Natural killer cell (primary cell): Measurements from ENCODE around the gene RNF111. TPM values are rescaled to one million over a fixed set of nuclear protein-coding genes. Genes with fewer than 3 reads are reported as not detected.

ENCODE experiments used
- ATAC-seq, 3 donors: fragments of 150-1000 bp in 2 of 3; fragments of 200-7000 bp in 1 of 3; cut with Tn5 transposase; 1 replicate in 1 of 3; 2 replicates in 2 of 3; pipeline ENCODE4 v1.10.0; 2021; ENCODE audit warnings: mild to moderate bottlenecking in 2 of 3, moderate library complexity in 2 of 3
- DNase-seq, 2 donors: peaks; one replicate each; pipeline versions ENCODE4 v3.0.0 to v3.0.0-alpha.2; 2013 to 2021; ENCODE audit warnings: mixed read lengths in 1 of 2
- H3K27ac ChIP-seq: one replicate; pipeline ENCODE4 v1.5.1; 2013; ENCODE audit warnings: mild to moderate bottlenecking, low read length
- H3K27me3 ChIP-seq: one replicate; pipeline ENCODE4 v1.6.1; 2013; ENCODE audit warnings: low read length; ENCODE audit not compliant: control insufficient read depth, insufficient read depth
- H3K36me3 ChIP-seq: one replicate; pipeline ENCODE4 v1.6.1; 2013; ENCODE audit warnings: low read length; ENCODE audit not compliant: control insufficient read depth, insufficient read depth
- H3K4me1 ChIP-seq: one replicate; pipeline ENCODE4 v1.6.1; 2013; ENCODE audit warnings: low read length; ENCODE audit not compliant: control insufficient read depth, insufficient read depth
- H3K4me3 ChIP-seq: one replicate; pipeline ENCODE4 v1.5.1; 2013; ENCODE audit warnings: low read length
- H3K9me3 ChIP-seq: one replicate; pipeline ENCODE4 v1.6.1; 2013; ENCODE audit warnings: low read length; ENCODE audit not compliant: control insufficient read depth, insufficient read depth
- H3K27ac Mint-ChIP-seq, 2 donors: one replicate each; pipeline ENCODE4 v1.8.0; 2022; ENCODE audit warnings: mild to moderate bottlenecking in 2 of 2, mixed read lengths in 2 of 2, moderate library complexity in 1 of 2
- H3K27me3 Mint-ChIP-seq, 2 donors: one replicate each; pipeline ENCODE4 v1.8.0; 2022; ENCODE audit warnings: low read depth in 2 of 2, mixed read lengths in 2 of 2
- H3K36me3 Mint-ChIP-seq: one replicate; pipeline ENCODE4 v1.8.0; 2022; ENCODE audit warnings: mixed read lengths
- H3K4me1 Mint-ChIP-seq, 2 donors: one replicate each; pipeline ENCODE4 v1.8.0; 2022; ENCODE audit warnings: mixed read lengths in 2 of 2
- H3K4me3 Mint-ChIP-seq: one replicate; pipeline ENCODE4 v1.8.0; 2022; ENCODE audit warnings: mild to moderate bottlenecking, moderate library complexity, mixed read lengths
- H3K9me3 Mint-ChIP-seq, 2 donors: one replicate each; pipeline ENCODE4 v1.8.0; 2022; ENCODE audit warnings: mixed read lengths in 2 of 2
- CTCF ChIP-seq: fragments of 200-600 bp; IDR thresholded peaks from one replicate; pipeline ENCODE4 v1.8.0; 2022; ENCODE audit warnings: antibody characterized with exemption
- WGBS: methylation state at CpG from one replicate; pipeline ENCODE4 v1.1.7; 2013; ENCODE audit warnings: missing lambda C conversion rate; ENCODE audit not compliant: insufficient coverage; 5-methylcytosine and 5-hydroxymethylcytosine counted together
- intact Hi-C: fragments of 100-400 bp; cut with micrococcal nuclease; formaldehyde crosslinking; loops from one replicate; pipeline ENCODE4 v1.14.2; 2022
- total RNA-seq, 4 donors: library from RNA; stranded (reverse); fragments of 120-200 nt in 1 of 4; gene quantifications; one replicate each; pipeline versions ENCODE4 v1.2.3 to v1.2.4, GENCODE V29; 2013 to 2022

Gene RNF111
- total RNA-seq, 3 donors from 2014 or later (not counting 1 experiment from before 2014, with no cell fraction given), result 39.4 to 53.1 (median 46.0) TPM

GRCh38 chr15:59131456-59131855, 144.0 kb downstream of the RNF111 start:
- no peak for TF ChIP-seq CTCF
- Mint-ChIP-seq H3K4me3 (no peak overlapping the region), H3K9me3 (no peaks in the 10 kb centered on the region), H3K4me1 (no peaks in the 10 kb centered on the region), H3K36me3 (no peaks in the 10 kb centered on the region), H3K27ac (no peak overlapping the region), H3K27me3 (no peaks in the 10 kb centered on the region)
- no peak for DNase-seq
- no peaks in the 10 kb centered on the region for H3K27me3 ChIP-seq
- H3K36me3 ChIP-seq, result no peaks in the 10 kb centered on the region
- ATAC-seq, result no peak
- H3K4me1 ChIP-seq, result no peaks in the 10 kb centered on the region
- intact Hi-C loops, result no loop called here
- WGBS, result 98% methylated on average over 15 of the region's 16 CpGs
- no peaks in the 10 kb centered on the region for H3K9me3 ChIP-seq
- H3K4me3 ChIP-seq, result no peak overlapping the region
- H3K27ac ChIP-seq, result no peak overlapping the region

- DNase-seq (no peak), ATAC-seq (no peak)
- TF ChIP-seq CTCF, result no peak
- no peaks in the 10 kb centered on the region for H3K36me3 Mint-ChIP-seq
- no peaks in the 10 kb centered on the region for H3K4me1 Mint-ChIP-seq
- no peaks in the 10 kb centered on the region for H3K36me3 ChIP-seq
- no peak overlapping the region for H3K27ac Mint-ChIP-seq
- H3K9me3 ChIP-seq, result no peaks in the 10 kb centered on the region
- 100% methylated on average over 2 of the region's 3 CpGs for WGBS
- no peak overlapping the region for H3K27ac ChIP-seq
- no peaks in the 10 kb centered on the region for H3K4me1 ChIP-seq
- H3K27me3 Mint-ChIP-seq, result no peaks in the 10 kb centered on the region
- H3K4me3 Mint-ChIP-seq, result no peak overlapping the region
- H3K27me3 ChIP-seq, result no peaks in the 10 kb centered on the region
- no peaks in the 10 kb centered on the region for H3K9me3 Mint-ChIP-seq
- intact Hi-C loops, result no loop called here
- no peak overlapping the region for H3K4me3 ChIP-seq
Measured at GRCh38 chr15:59131969-59132562, 144.6 kb downstream of the RNF111 start.

- no peaks in the 10 kb centered on the region for H3K9me3 Mint-ChIP-seq
- H3K4me1 Mint-ChIP-seq, result no peaks in the 10 kb centered on the region
- H3K4me1 ChIP-seq, result no peaks in the 10 kb centered on the region
- TF ChIP-seq CTCF, result no peak
- peaks cover 2% of the 10 kb centered on the region for H3K36me3 ChIP-seq
- no peaks in the 10 kb centered on the region for H3K9me3 ChIP-seq
- DNase-seq (no peak), ATAC-seq (no peak)
- no peak overlapping the region for H3K27ac ChIP-seq
- intact Hi-C loops, result no loop called here
- H3K27me3 Mint-ChIP-seq, result no peaks in the 10 kb centered on the region
- no peaks in the 10 kb centered on the region for H3K27me3 ChIP-seq
- WGBS, result 97% methylated on average over 6 of the region's 6 CpGs
- no peak overlapping the region for H3K4me3 ChIP-seq
- no peak overlapping the region for H3K4me3 Mint-ChIP-seq
- H3K27ac Mint-ChIP-seq, result no peak overlapping the region
- no peaks in the 10 kb centered on the region for H3K36me3 Mint-ChIP-seq
Measured at GRCh38 chr15:59133929-59134427, 146.5 kb downstream of the RNF111 start.

GRCh38 chr15:59137566-59137965, 150.1 kb downstream of the RNF111 start:
- no peak for DNase-seq
- no peak for TF ChIP-seq CTCF
- H3K4me1 Mint-ChIP-seq, result no peaks in the 10 kb centered on the region
- H3K9me3 ChIP-seq, result no peaks in the 10 kb centered on the region
- no peaks in the 10 kb centered on the region for H3K27me3 Mint-ChIP-seq
- WGBS, result 56% methylated on average over 2 of the region's 2 CpGs
- intact Hi-C loops, result no loop called here
- no peak overlapping the region for H3K4me3 ChIP-seq
- H3K36me3 Mint-ChIP-seq, result no peaks in the 10 kb centered on the region
- peaks cover 5% of the 10 kb centered on the region for H3K36me3 ChIP-seq
- H3K27ac Mint-ChIP-seq, result no peak overlapping the region
- H3K4me3 Mint-ChIP-seq, result no peak overlapping the region
- no peak for ATAC-seq
- no peaks in the 10 kb centered on the region for H3K4me1 ChIP-seq
- no peak overlapping the region for H3K27ac ChIP-seq
- H3K9me3 Mint-ChIP-seq, result no peaks in the 10 kb centered on the region
- H3K27me3 ChIP-seq, result no peaks in the 10 kb centered on the region
